ENCODE data around the gene KHK.

GRCh38 chr2:27105981-27106380 is 19.4 kb downstream of the KHK start:
- TF ChIP-seq POLR2A (IDR thresholded peaks at IDR 0.05; ENCODE audit: low read length): no peak
- no peak for TF ChIP-seq GATA1 (IDR thresholded peaks at IDR 0.05; ENCODE audit: low read depth, low read length)

Data from erythroblast (primary cell).